Upper lobe of left lung (tissue), 6 donors: ENCODE data around the gene DLG2. TPM values are rescaled to one million over a fixed set of nuclear protein-coding genes. Genes with fewer than 3 reads are reported as not detected.
"Not testable (repeated sequence)": the region's sequence is repeated elsewhere in the genome, so short reads cannot be mapped to it uniquely, and the experiment has no call there.

Experiments
- ATAC-seq, 2 donors: fragments of 200-7000 bp; cut with Tn5 transposase; one replicate each; pipeline ENCODE4 v1.9.1; 2022; ENCODE audit warnings: mild to moderate bottlenecking in 2 of 2, moderate library complexity in 2 of 2; ENCODE audit not compliant: low FRiP score in 2 of 2
- DNase-seq, 2 donors: peaks; one replicate each; pipeline ENCODE4 v3.0.0-alpha.2; 2019 to 2020
- H3K27ac ChIP-seq, 4 donors: fragments of 200-600 bp; sonication (generic); one replicate each; pipeline ENCODE4 v1.5.1; 2016 to 2019
- H3K27me3 ChIP-seq, 4 donors: fragments of 200-600 bp; sonication (generic); one replicate each; pipeline ENCODE4 v1.5.1; 2017 to 2019
- H3K36me3 ChIP-seq, 4 donors: fragments of 200-600 bp; sonication (generic); one replicate each; pipeline ENCODE4 v1.5.1; 2016 to 2019
- H3K4me1 ChIP-seq, 4 donors: fragments of 200-600 bp; sonication (generic); one replicate each; pipeline ENCODE4 v1.5.1; 2018 to 2019
- H3K4me3 ChIP-seq, 4 donors: fragments of 200-600 bp; sonication (generic); one replicate each; pipeline ENCODE4 v1.5.1; 2017 to 2019; ENCODE audit warnings: mild to moderate bottlenecking in 2 of 4, moderate library complexity in 1 of 4
- H3K9me3 ChIP-seq, 4 donors: fragments of 200-600 bp; sonication (generic); one replicate each; pipeline ENCODE4 v1.5.1; 2018 to 2019
- EP300 ChIP-seq, 4 donors: sonication (generic); formaldehyde crosslinking; IDR thresholded peaks; one replicate each; pipeline ENCODE4 v1.5.1; 2017; ENCODE audit warnings: antibody characterized with exemption in 4 of 4, control low read depth in 2 of 4
- POLR2A ChIP-seq, 4 donors: fragments of 450-650 bp; IDR thresholded peaks; one replicate each; pipeline ENCODE4 v1.5.1; 2016 to 2017; ENCODE audit warnings: antibody characterized with exemption in 4 of 4, mild to moderate bottlenecking in 2 of 4
- POLR2AphosphoS5 ChIP-seq, 2 donors: sonication (generic); formaldehyde crosslinking; IDR thresholded peaks; one replicate each; pipeline ENCODE4 v1.5.1; 2017; ENCODE audit warnings: antibody characterized with exemption in 2 of 2
- WGBS, 2 donors: methylation state at CpG; one replicate each; pipeline ENCODE4 v1.1.5; 2017 to 2018; 5-methylcytosine and 5-hydroxymethylcytosine counted together
- total RNA-seq, 6 donors: library from RNA; depleted of rRNA in 4 of 6; stranded (reverse); fragments of >200 nt in 4 of 6; gene quantifications; one replicate each; pipeline versions ENCODE4 v1.1.0 to v1.2.1, GENCODE V29; 2016 to 2021
- TF ChIP-seq, protein P1 (sequence below), 6 experiments: fragments of 450-650 bp in 4 of 6; fragments of 200-600 bp in 2 of 6; sonication (generic) in 2 of 6; IDR thresholded peaks; one replicate each; pipeline ENCODE4 v1.5.1; 2016 to 2019; ENCODE audit warnings: antibody characterized with exemption in 6 of 6
- donor health status: DM: no; HTN: no; CAD: no; lungs with moderate emphysema.
- donor health status: DM: no; HTN: yes; CAD: no; lungs with severe emphysema.

Gene DLG2
- total RNA-seq, 6 donors from 2014 or later: 3.4 to 37.7 (median 9.1) TPM

DNA sequence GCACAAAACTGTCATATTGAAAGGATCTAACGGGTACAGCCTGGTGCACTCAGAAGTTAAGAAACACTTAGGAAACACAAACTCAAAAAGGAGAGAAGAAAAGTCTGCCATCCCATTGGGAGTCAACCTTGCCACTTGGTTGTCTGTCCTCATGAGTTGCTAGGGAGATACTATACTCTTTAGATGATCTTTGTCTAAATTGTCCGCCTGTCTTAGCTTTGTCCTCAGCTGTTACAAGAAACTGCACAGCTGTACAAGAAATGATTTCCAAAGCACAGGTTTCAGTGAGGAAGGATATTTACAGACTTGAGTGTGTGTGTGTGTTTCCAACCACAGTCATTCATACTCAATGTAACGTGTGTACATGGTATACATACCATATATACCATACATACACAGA, 2171.8 kb downstream of the DLG2 start:
- Histone ChIP-seq H3K9me3 (no peaks in the 10 kb centered on the region), H3K27me3 (no peaks in the 10 kb centered on the region), H3K4me1 (no peaks in the 10 kb centered on the region), H3K27ac (no peak overlapping the region), H3K36me3 (no peaks in the 10 kb centered on the region), H3K4me3 (no peak overlapping the region)
- TF ChIP-seq, protein P1, sequence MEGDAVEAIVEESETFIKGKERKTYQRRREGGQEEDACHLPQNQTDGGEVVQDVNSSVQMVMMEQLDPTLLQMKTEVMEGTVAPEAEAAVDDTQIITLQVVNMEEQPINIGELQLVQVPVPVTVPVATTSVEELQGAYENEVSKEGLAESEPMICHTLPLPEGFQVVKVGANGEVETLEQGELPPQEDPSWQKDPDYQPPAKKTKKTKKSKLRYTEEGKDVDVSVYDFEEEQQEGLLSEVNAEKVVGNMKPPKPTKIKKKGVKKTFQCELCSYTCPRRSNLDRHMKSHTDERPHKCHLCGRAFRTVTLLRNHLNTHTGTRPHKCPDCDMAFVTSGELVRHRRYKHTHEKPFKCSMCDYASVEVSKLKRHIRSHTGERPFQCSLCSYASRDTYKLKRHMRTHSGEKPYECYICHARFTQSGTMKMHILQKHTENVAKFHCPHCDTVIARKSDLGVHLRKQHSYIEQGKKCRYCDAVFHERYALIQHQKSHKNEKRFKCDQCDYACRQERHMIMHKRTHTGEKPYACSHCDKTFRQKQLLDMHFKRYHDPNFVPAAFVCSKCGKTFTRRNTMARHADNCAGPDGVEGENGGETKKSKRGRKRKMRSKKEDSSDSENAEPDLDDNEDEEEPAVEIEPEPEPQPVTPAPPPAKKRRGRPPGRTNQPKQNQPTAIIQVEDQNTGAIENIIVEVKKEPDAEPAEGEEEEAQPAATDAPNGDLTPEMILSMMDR (IDR thresholded peaks at IDR 0.05): no peak
- TF ChIP-seq POLR2AphosphoS5 (IDR thresholded peaks at IDR 0.05): no peak
- TF ChIP-seq EP300 (IDR thresholded peaks at IDR 0.05): no peak
- no peak for TF ChIP-seq POLR2A (IDR thresholded peaks at IDR 0.05)
- 73 to 75% methylated on average over 3 of the region's 3 CpGs for WGBS, 2 donors
- DNase-seq (no peak), ATAC-seq (no peak)

DNA sequence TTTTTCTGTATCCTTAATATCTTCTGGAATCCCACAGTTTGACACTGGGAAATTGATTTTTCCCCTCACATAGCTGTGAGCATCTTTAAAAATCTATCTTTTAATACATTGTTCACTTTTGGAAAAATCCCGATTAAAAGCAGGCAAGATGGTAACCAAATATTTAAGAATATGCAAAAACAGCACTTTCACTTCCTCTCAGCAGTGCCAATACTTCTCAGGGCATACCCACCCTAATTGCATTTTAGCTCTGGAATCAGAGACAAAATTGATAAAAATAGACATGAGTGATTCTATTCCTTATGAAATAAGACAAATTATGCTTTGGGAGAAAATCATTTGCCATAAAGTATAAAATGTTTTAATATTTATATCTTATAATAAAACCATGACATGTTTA, 2172.5 kb downstream of the DLG2 start:
- no peak for TF ChIP-seq EP300 (IDR thresholded peaks at IDR 0.05)
- TF ChIP-seq POLR2A (IDR thresholded peaks at IDR 0.05): no peak
- Histone ChIP-seq H3K9me3 (no peaks in the 10 kb centered on the region), H3K4me1 (no peaks in the 10 kb centered on the region), H3K4me3 (no peak overlapping the region), H3K27ac (no peak overlapping the region), H3K36me3 (no peaks in the 10 kb centered on the region), H3K27me3 (no peaks in the 10 kb centered on the region)
- no peak for DNase-seq
- 63 to 72% methylated on average over 1 of the region's 1 CpG for WGBS, 2 donors
- ATAC-seq: no peak

DNA sequence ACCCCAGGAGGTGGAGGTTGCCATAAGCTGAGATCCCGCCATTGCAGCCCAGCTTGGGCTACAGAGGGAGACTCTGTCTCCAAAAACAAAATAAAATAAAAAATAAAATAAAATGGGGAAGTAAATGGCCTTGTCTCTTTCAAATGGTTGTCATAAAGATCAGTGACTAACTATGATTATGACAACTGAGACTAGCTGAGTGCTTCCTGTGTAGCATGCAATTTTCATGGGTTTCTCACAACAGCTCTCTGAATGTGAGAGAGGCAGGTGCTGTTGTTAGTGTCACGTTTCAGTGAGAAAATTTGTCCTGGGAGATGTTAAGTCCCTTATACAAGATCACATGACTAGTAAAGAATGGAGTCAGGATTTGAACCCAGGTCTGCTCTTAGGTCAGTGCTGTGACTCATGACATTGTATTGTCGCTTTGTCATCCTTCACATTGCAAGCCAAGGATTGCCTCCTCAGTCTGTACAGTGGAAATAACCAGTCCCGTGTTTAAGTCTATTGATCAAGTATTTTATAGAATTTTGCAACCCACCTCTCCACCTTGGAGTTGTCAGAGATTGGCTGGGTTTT, 2177.7 kb downstream of the DLG2 start:
- no peaks in the 10 kb centered on the region for H3K4me1 ChIP-seq
- TF ChIP-seq POLR2AphosphoS5 (IDR thresholded peaks at IDR 0.05) (no peak), EP300 (IDR thresholded peaks at IDR 0.05) (no peak), POLR2A (IDR thresholded peaks at IDR 0.05) (no peak)
- TF ChIP-seq, protein P1 (IDR thresholded peaks at IDR 0.05): no peak
- H3K27ac ChIP-seq: no peak overlapping the region
- ATAC-seq (no peak), DNase-seq (no peak)
- H3K4me3 ChIP-seq: no peak overlapping the region
- WGBS, 2 donors: 81 to 94% methylated on average over 4 of the region's 4 CpGs
- no peaks in the 10 kb centered on the region for H3K9me3 ChIP-seq
- H3K27me3 ChIP-seq: no peaks in the 10 kb centered on the region
- H3K36me3 ChIP-seq: no peaks in the 10 kb centered on the region

DNA sequence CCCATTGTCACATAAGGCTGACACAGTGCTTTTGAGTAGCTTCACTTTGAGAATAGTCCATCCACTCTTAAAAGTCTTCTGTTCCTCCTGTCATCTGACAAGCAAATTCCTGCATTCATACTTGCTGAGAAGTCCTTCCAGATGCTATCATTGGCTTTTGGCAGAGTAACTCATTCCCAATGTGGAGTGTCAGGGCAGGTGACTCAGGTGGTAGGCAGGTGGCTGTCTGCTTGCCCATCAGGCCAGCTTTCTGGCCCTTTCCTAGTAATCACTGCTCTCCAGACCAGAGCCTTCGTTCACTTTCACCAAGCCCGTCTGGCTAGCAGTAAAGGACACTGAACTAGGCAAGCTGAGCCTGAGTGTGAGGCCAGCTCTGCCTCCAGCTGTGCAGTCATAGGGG, 2178.5 kb downstream of the DLG2 start:
- Histone ChIP-seq H3K4me3 (no peak overlapping the region), H3K4me1 (no peaks in the 10 kb centered on the region), H3K27ac (no peak overlapping the region), H3K9me3 (no peaks in the 10 kb centered on the region), H3K36me3 (no peaks in the 10 kb centered on the region), H3K27me3 (no peaks in the 10 kb centered on the region)
- 94% methylated on average over 2 of the region's 2 CpGs for WGBS, 2 donors
- DNase-seq (no peak), ATAC-seq (no peak)
- TF ChIP-seq EP300 (IDR thresholded peaks at IDR 0.05) (no peak), POLR2AphosphoS5 (IDR thresholded peaks at IDR 0.05) (no peak), POLR2A (IDR thresholded peaks at IDR 0.05) (no peak)
- TF ChIP-seq, protein P1 (IDR thresholded peaks at IDR 0.05): no peak

DNA sequence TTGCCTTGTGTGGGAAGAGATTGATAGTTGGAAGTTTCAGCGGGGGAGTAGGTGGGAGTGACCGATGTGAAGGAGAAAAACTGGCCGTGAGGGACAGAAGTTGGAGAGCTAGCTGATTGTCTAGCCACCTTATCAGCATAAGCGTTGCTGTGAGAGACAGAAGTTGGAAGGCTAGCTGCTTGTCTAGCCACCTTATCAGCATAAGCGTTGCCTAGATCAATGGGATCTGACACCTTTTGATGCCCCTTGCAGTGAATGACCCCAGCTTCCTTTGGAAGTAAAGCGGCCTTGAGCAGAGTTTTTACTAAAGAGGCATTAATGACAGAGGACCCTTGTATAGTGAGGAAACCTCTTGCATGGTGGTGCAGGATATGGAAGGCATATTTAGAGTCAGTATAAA, 2183.3 kb downstream of the DLG2 start:
- not testable (repeated sequence) for H3K27me3 ChIP-seq, H3K27ac ChIP-seq, H3K36me3 ChIP-seq, ATAC-seq, H3K4me3 ChIP-seq, H3K4me1 ChIP-seq, DNase-seq, H3K9me3 ChIP-seq
- 59 to 65% methylated on average over 6 of the region's 6 CpGs for WGBS, 2 donors

DNA sequence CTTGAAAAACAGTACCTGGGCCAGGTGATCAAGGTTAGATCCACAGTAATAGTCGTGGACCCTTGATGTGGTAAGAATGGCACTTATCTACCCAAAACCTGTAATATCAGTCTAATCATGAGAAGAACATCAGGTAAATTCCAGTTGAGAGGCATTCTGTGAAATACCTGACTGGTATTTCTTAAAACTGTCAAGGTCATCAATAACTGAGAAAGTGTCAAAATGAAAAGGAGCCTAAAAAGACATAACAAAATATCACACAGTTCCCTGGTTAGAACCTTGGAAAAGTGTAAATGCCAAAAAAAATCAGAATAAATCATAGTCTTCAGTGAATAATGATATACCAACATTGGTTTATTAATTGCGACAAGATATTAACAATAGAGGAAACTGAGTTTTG, 2185.5 kb downstream of the DLG2 start:
- 74 to 77% methylated on average over 2 of the region's 2 CpGs for WGBS, 2 donors
- DNase-seq: no peak

More for the DNA sequence above, 2185.5 kb downstream of the DLG2 start:
- no peaks in the 10 kb centered on the region for H3K36me3 ChIP-seq
- H3K4me1 ChIP-seq: no peaks in the 10 kb centered on the region
- no peaks in the 10 kb centered on the region for H3K27me3 ChIP-seq
- no peaks in the 10 kb centered on the region for H3K9me3 ChIP-seq
- TF ChIP-seq, protein P1 (IDR thresholded peaks at IDR 0.05): no peak
- TF ChIP-seq EP300 (IDR thresholded peaks at IDR 0.05) (no peak), POLR2A (IDR thresholded peaks at IDR 0.05) (no peak), POLR2AphosphoS5 (IDR thresholded peaks at IDR 0.05) (no peak)
- no peak for ATAC-seq
- H3K4me3 ChIP-seq: no peak overlapping the region
- no peak overlapping the region for H3K27ac ChIP-seq
